HEK293 (cell line): ENCODE measurements around the gene TGOLN2.

ENCODE experiments used
- CTCF ChIA-PET: fragments of 350-600 bp; formaldehyde crosslinking; extraction: SDS; loops from one replicate; lab custom pipeline; 2021; ENCODE audit warnings: antibody characterized with exemption; lab: Yijun Ruan, JAX
- POLR2A ChIA-PET: fragments of 300-600 bp; formaldehyde crosslinking; extraction: SDS; loops from one replicate; lab custom pipeline; 2020; ENCODE audit warnings: antibody characterized with exemption, inconsistent platforms; lab: Yijun Ruan, JAX
- H3K27ac ChIP-seq: fragments of 200-500 bp; sonication (Bioruptor generic); 2 replicates; pipeline ENCODE4 v1.5.1; 2014; ENCODE audit warnings: low read depth, low read length, control low read depth, inconsistent platforms; ENCODE audit errors: extremely low read depth
- H3K36me3 ChIP-seq, 2 experiments: fragments of 200-500 bp in 1 of 2; sonication (Bioruptor generic) in 1 of 2; 1 replicate in 1 of 2; 2 replicates in 1 of 2; pipeline ENCODE4 v1.5.1; 2014 to 2017; ENCODE audit warnings: inconsistent platforms in 2 of 2, low read length in 2 of 2; ENCODE audit not compliant: control insufficient read depth in 2 of 2, insufficient read depth in 1 of 2
- H3K4me1 ChIP-seq: fragments of 200-500 bp; sonication (Bioruptor generic); 2 replicates; pipeline ENCODE4 v1.5.1; 2014; ENCODE audit warnings: mild to moderate bottlenecking, low read length, inconsistent platforms; ENCODE audit not compliant: control insufficient read depth, insufficient read depth
- H3K4me3 ChIP-seq: 2 replicates; pipeline ENCODE4 v1.5.1; 2011; ENCODE audit warnings: low read depth, mild to moderate bottlenecking, control low read depth, low read length, moderate library complexity
- H3K9me3 ChIP-seq: fragments of 200-500 bp; sonication (Bioruptor generic); 2 replicates; pipeline ENCODE4 v1.5.1; 2014; ENCODE audit warnings: low read depth, low read length, inconsistent platforms; ENCODE audit not compliant: control insufficient read depth, insufficient read depth
- CTCF ChIP-seq: fragments of 450-650 bp; formaldehyde crosslinking; IDR thresholded peaks from 2 replicates; pipeline ENCODE4 v1.5.1; 2016; ENCODE audit warnings: missing biosample characterization, missing genetic modification characterization
- GFI1B ChIP-seq: fragments of 450-650 bp; formaldehyde crosslinking; IDR thresholded peaks from 2 replicates; pipeline ENCODE4 v1.5.1; 2016; ENCODE audit warnings: missing biosample characterization, missing genetic modification characterization
- GLIS2 ChIP-seq: fragments of 450-650 bp; formaldehyde crosslinking; IDR thresholded peaks from 2 replicates; pipeline ENCODE4 v1.5.1; 2016; ENCODE audit warnings: missing biosample characterization, missing genetic modification characterization
- INSM2 ChIP-seq: fragments of 450-650 bp; formaldehyde crosslinking; IDR thresholded peaks from 2 replicates; pipeline ENCODE4 v1.5.1; 2016; ENCODE audit warnings: missing biosample characterization, missing genetic modification characterization
- KLF1 ChIP-seq: fragments of 450-650 bp; formaldehyde crosslinking; IDR thresholded peaks from 2 replicates; pipeline ENCODE4 v1.5.1; 2016; ENCODE audit warnings: missing biosample characterization, missing genetic modification characterization
- OSR2 ChIP-seq: fragments of 450-650 bp; formaldehyde crosslinking; IDR thresholded peaks from 2 replicates; pipeline ENCODE4 v1.5.1; 2016; ENCODE audit warnings: missing biosample characterization, missing genetic modification characterization
- PBX3 ChIP-seq: sonication (generic); formaldehyde crosslinking; IDR thresholded peaks from 2 replicates; pipeline ENCODE4 v1.8.1; 2022; ENCODE audit warnings: mild to moderate bottlenecking, moderate library complexity, missing genetic modification reagents
- RBAK ChIP-seq: fragments of 450-650 bp; formaldehyde crosslinking; IDR thresholded peaks from 2 replicates; pipeline ENCODE4 v1.5.1; 2016; ENCODE audit warnings: missing biosample characterization, missing genetic modification characterization
- REPIN1 ChIP-seq: fragments of 450-650 bp; formaldehyde crosslinking; IDR thresholded peaks from 2 replicates; pipeline ENCODE4 v1.5.1; 2017; ENCODE audit warnings: missing biosample characterization, missing genetic modification characterization, low read depth
- SCRT1 ChIP-seq: fragments of 450-650 bp; formaldehyde crosslinking; IDR thresholded peaks from 2 replicates; pipeline ENCODE4 v1.5.1; 2016; ENCODE audit warnings: missing biosample characterization, missing genetic modification characterization, borderline replicate concordance
- SETDB1 ChIP-seq: IDR thresholded peaks from one replicate; pipeline ENCODE4 v1.6.1; 2017; ENCODE audit warnings: mild to moderate bottlenecking, low read length, moderate library complexity, mixed read lengths; ENCODE audit not compliant: insufficient read length
- SP2 ChIP-seq: fragments of 450-650 bp; formaldehyde crosslinking; IDR thresholded peaks from 2 replicates; pipeline ENCODE4 v1.5.1; 2016; ENCODE audit warnings: missing biosample characterization, missing genetic modification characterization
- ZNF133 ChIP-seq: fragments of 450-650 bp; formaldehyde crosslinking; IDR thresholded peaks from 2 replicates; pipeline ENCODE4 v1.5.1; 2016; ENCODE audit warnings: missing biosample characterization, missing genetic modification characterization
- ZNF146 ChIP-seq: fragments of 450-650 bp; formaldehyde crosslinking; IDR thresholded peaks from 2 replicates; pipeline ENCODE4 v1.5.1; 2016; ENCODE audit warnings: missing biosample characterization, missing genetic modification characterization
- ZNF16 ChIP-seq: fragments of 450-650 bp; formaldehyde crosslinking; IDR thresholded peaks from 2 replicates; pipeline ENCODE4 v1.5.1; 2016; ENCODE audit warnings: low read depth, missing biosample characterization, missing genetic modification characterization
- ZNF174 ChIP-seq: fragments of 450-650 bp; formaldehyde crosslinking; IDR thresholded peaks from 2 replicates; pipeline ENCODE4 v1.5.0; 2017; ENCODE audit warnings: missing biosample characterization, mild to moderate bottlenecking, missing genetic modification characterization
- ZNF18 ChIP-seq: fragments of 450-650 bp; formaldehyde crosslinking; IDR thresholded peaks from 2 replicates; pipeline ENCODE4 v1.5.1; 2016; ENCODE audit warnings: missing biosample characterization, missing genetic modification characterization
- ZNF239 ChIP-seq: fragments of 450-650 bp; formaldehyde crosslinking; IDR thresholded peaks from 2 replicates; pipeline ENCODE4 v1.5.1; 2016; ENCODE audit warnings: missing biosample characterization, missing genetic modification characterization
- ZNF24 ChIP-seq: fragments of 450-650 bp; formaldehyde crosslinking; IDR thresholded peaks from 2 replicates; pipeline ENCODE4 v1.5.1; 2016; ENCODE audit warnings: missing biosample characterization, missing genetic modification characterization
- ZNF280C ChIP-seq: fragments of 450-650 bp; formaldehyde crosslinking; IDR thresholded peaks from 2 replicates; pipeline ENCODE4 v1.5.1; 2016; ENCODE audit warnings: missing biosample characterization, missing genetic modification characterization
- ZNF335 ChIP-seq: fragments of 450-650 bp; formaldehyde crosslinking; conservative IDR thresholded peaks from 2 replicates; pipeline ENCODE4 v1.5.1; 2016; ENCODE audit warnings: missing biosample characterization, missing genetic modification characterization
- ZNF37A ChIP-seq: fragments of 450-650 bp; IDR thresholded peaks from 2 replicates; pipeline ENCODE4 v1.5.1; 2018; ENCODE audit warnings: missing biosample characterization, missing genetic modification characterization
- ZNF48 ChIP-seq: fragments of 450-650 bp; formaldehyde crosslinking; IDR thresholded peaks from 2 replicates; pipeline ENCODE4 v1.5.1; 2016; ENCODE audit warnings: missing biosample characterization, missing genetic modification characterization
- ZNF670 ChIP-seq: fragments of 450-650 bp; formaldehyde crosslinking; IDR thresholded peaks from 2 replicates; pipeline ENCODE4 v1.5.1; 2016; ENCODE audit warnings: missing biosample characterization, missing genetic modification characterization, low read depth
- ZSCAN30 ChIP-seq: fragments of 450-650 bp; IDR thresholded peaks from 2 replicates; pipeline ENCODE4 v1.5.1; 2018; ENCODE audit warnings: missing biosample characterization, mild to moderate bottlenecking, missing genetic modification characterization, moderate library complexity

The TGOLN2 gene

GRCh38 chr2:85291425-85292023, 36.3 kb downstream of the TGOLN2 start:
- no peaks in the 10 kb centered on the region for H3K4me1 ChIP-seq
- peaks cover 0 to 2% of the 10 kb centered on the region in 2 experiments; a peak in 1 of 3 replicates for H3K36me3 ChIP-seq
- ChIA-PET CTCF (interaction anchor here (0.6 to 10.1 kb wide), 9 partner anchors 7 to 365 kb away, joined by 3 to 103 read pairs (median 5); no protein-coding TSS in a partner anchor), POLR2A (no interaction called here)
- TF ChIP-seq ZNF335: no peak
- no peak for TF ChIP-seq SETDB1
- no peak for TF ChIP-seq ZSCAN30 (tag by site-specific recombination)
- TF ChIP-seq PBX3 (CRISPR knock-in tag): no peak
- TF ChIP-seq ZNF37A (tag by site-specific recombination): no peak
- no peak overlapping the region for H3K27ac ChIP-seq
- H3K9me3 ChIP-seq: no peaks in the 10 kb centered on the region
- H3K4me3 ChIP-seq: no peak overlapping the region

GRCh38 chr2:85288244-85288725, 39.5 kb downstream of the TGOLN2 start:
- no peak for TF ChIP-seq ZNF48
- TF ChIP-seq SCRT1 (tag by site-specific recombination): no peak
- no peak for TF ChIP-seq ZNF24
- no peak for TF ChIP-seq ZNF239 (tag by site-specific recombination)
- TF ChIP-seq ZNF174 (tag by site-specific recombination): no peak
- TF ChIP-seq OSR2 (tag by site-specific recombination): no peak
- no peak for TF ChIP-seq ZNF133 (tag by site-specific recombination)
- no peak for TF ChIP-seq KLF1 (tag by site-specific recombination)
- TF ChIP-seq SP2 (tag by site-specific recombination): no peak
- no peak for TF ChIP-seq ZNF670 (tag by site-specific recombination)
- no peak for TF ChIP-seq RBAK (tag by site-specific recombination)
- no peak for TF ChIP-seq GLIS2 (tag by site-specific recombination)
- no peak for TF ChIP-seq ZNF280C (tag by site-specific recombination)
- ChIA-PET CTCF (interaction anchor here (0.6 to 10.1 kb wide), 7 partner anchors 10 to 331 kb away, joined by 3 to 137 read pairs (median 4); no protein-coding TSS in a partner anchor), POLR2A (no interaction called here)
- Histone ChIP-seq H3K36me3 (peaks cover 0 to 2% of the 10 kb centered on the region in 2 experiments; a peak in 1 of 3 replicates), H3K4me3 (no peak overlapping the region), H3K9me3 (no peaks in the 10 kb centered on the region), H3K4me1 (no peaks in the 10 kb centered on the region), H3K27ac (no peak overlapping the region)

GRCh38 chr2:85287721-85288120, 40.1 kb downstream of the TGOLN2 start:
- H3K4me1 ChIP-seq: no peaks in the 10 kb centered on the region
- no peaks in the 10 kb centered on the region for H3K9me3 ChIP-seq
- no peaks in the 10 kb centered on the region for H3K36me3 ChIP-seq
- H3K27ac ChIP-seq: no peak overlapping the region
- H3K4me3 ChIP-seq: no peak overlapping the region
- ChIA-PET CTCF (interaction anchor here (0.6 to 10.1 kb wide), 8 partner anchors 11 to 462 kb away, joined by 3 to 137 read pairs (median 4); no protein-coding TSS in a partner anchor), POLR2A (no interaction called here)
- TF ChIP-seq INSM2 (no peak), GFI1B (no peak), ZNF146 (tag by site-specific recombination) (no peak), CTCF (tag by site-specific recombination) (no peak), REPIN1 (tag by site-specific recombination) (no peak), ZNF18 (tag by site-specific recombination) (no peak), ZNF16 (tag by site-specific recombination) (no peak), ZNF174 (tag by site-specific recombination) (no peak)
